Measurements from ENCODE around the gene IGHMBP2. TPM values are rescaled to one million over a fixed set of nuclear protein-coding genes. Genes with fewer than 3 reads are reported as not detected.
A peak's percentile ranks its signal among the peaks of the same experiment; 100 is the strongest.

Gene IGHMBP2
- total RNA-seq, 3 donors from 2014 or later, result 9.8 to 18.4 (median 13.6) TPM

- Histone ChIP-seq H3K27ac (no peak overlapping the region), H3K4me1 (no peaks in the 10 kb centered on the region), H3K4me3 (peak overlapping the region in 1 of 3 donors; percentile 37), H3K27me3 (no peaks in the 10 kb centered on the region), H3K36me3 (no peaks in the 10 kb centered on the region), H3K9me3 (no peaks in the 10 kb centered on the region)
- intact Hi-C loops (cut with DNase I; ENCODE audit: low total_unique reads), result no loop called here
- DNase-seq (ENCODE audit: low spot score in 2 of 2), result no peak
- TF ChIP-seq POLR2AphosphoS5 (IDR thresholded peaks at IDR 0.05) (no peak), CTCF (IDR thresholded peaks at IDR 0.05) (no peak), POLR2A (IDR thresholded peaks at IDR 0.05) (no peak)
These were observed 51.9 kb downstream of the IGHMBP2 start for GRCh38 chr11:68955607-68955958.

GRCh38 chr11:68956142-68956541 is 52.5 kb downstream of the IGHMBP2 start:
- TF ChIP-seq POLR2A (IDR thresholded peaks at IDR 0.05) (no peak), CTCF (IDR thresholded peaks at IDR 0.05) (no peak), POLR2AphosphoS5 (IDR thresholded peaks at IDR 0.05) (no peak)
- Histone ChIP-seq H3K9me3 (no peaks in the 10 kb centered on the region), H3K27me3 (no peaks in the 10 kb centered on the region), H3K36me3 (no peaks in the 10 kb centered on the region), H3K27ac (no peak overlapping the region), H3K4me3 (no peak overlapping the region), H3K4me1 (no peaks in the 10 kb centered on the region)
- intact Hi-C loops (cut with DNase I; ENCODE audit: low total_unique reads), result no loop called here
- DNase-seq (ENCODE audit: low spot score in 2 of 2), result no peak

GRCh38 chr11:68956547-68957254 is 53.0 kb downstream of the IGHMBP2 start:
- H3K4me1 ChIP-seq, result no peaks in the 10 kb centered on the region
- no peaks in the 10 kb centered on the region for H3K9me3 ChIP-seq
- no peaks in the 10 kb centered on the region for H3K27me3 ChIP-seq
- no peak for DNase-seq (ENCODE audit: low spot score in 2 of 2)
- no peak overlapping the region for H3K27ac ChIP-seq
- H3K36me3 ChIP-seq, result no peaks in the 10 kb centered on the region
- intact Hi-C loops (cut with DNase I; ENCODE audit: low total_unique reads), result no loop called here
- no peak overlapping the region for H3K4me3 ChIP-seq
- TF ChIP-seq POLR2A (IDR thresholded peaks at IDR 0.05), result no peak
- TF ChIP-seq POLR2AphosphoS5 (IDR thresholded peaks at IDR 0.05), result no peak
- TF ChIP-seq CTCF (IDR thresholded peaks at IDR 0.05), result no peak

- DNase-seq (ENCODE audit: low spot score in 2 of 2), result no peak
- no peak overlapping the region for H3K4me3 ChIP-seq
- H3K36me3 ChIP-seq, result no peaks in the 10 kb centered on the region
- no peaks in the 10 kb centered on the region for H3K4me1 ChIP-seq
- no peaks in the 10 kb centered on the region for H3K9me3 ChIP-seq
- intact Hi-C loops (cut with DNase I; ENCODE audit: low total_unique reads), result no loop called here
- no peaks in the 10 kb centered on the region for H3K27me3 ChIP-seq
- TF ChIP-seq POLR2AphosphoS5 (IDR thresholded peaks at IDR 0.05) (no peak), CTCF (IDR thresholded peaks at IDR 0.05) (no peak), POLR2A (IDR thresholded peaks at IDR 0.05) (no peak)
- no peak overlapping the region for H3K27ac ChIP-seq
These were observed 54.5 kb downstream of the IGHMBP2 start for GRCh38 chr11:68958211-68958610.

- no peaks in the 10 kb centered on the region for H3K9me3 ChIP-seq
- no peaks in the 10 kb centered on the region for H3K4me1 ChIP-seq
- no peaks in the 10 kb centered on the region for H3K27me3 ChIP-seq
- TF ChIP-seq CTCF (IDR thresholded peaks at IDR 0.05) (no peak), POLR2AphosphoS5 (IDR thresholded peaks at IDR 0.05) (no peak), POLR2A (IDR thresholded peaks at IDR 0.05) (no peak)
- intact Hi-C loops (cut with DNase I; ENCODE audit: low total_unique reads), result no loop called here
- H3K27ac ChIP-seq, result no peak overlapping the region
- no peak for DNase-seq (ENCODE audit: low spot score in 2 of 2)
- no peak overlapping the region for H3K4me3 ChIP-seq
- no peaks in the 10 kb centered on the region for H3K36me3 ChIP-seq
These were observed 56.0 kb downstream of the IGHMBP2 start for GRCh38 chr11:68959465-68960293.
